IPS-NIHi11 (cell line): ENCODE data around the gene PNPLA8.

ENCODE experiments used
- DNase-seq: peaks from one replicate; pipeline ENCODE4 v3.0.0; 2012; ENCODE audit warnings: mixed read lengths, low spot score

Gene PNPLA8

DNA sequence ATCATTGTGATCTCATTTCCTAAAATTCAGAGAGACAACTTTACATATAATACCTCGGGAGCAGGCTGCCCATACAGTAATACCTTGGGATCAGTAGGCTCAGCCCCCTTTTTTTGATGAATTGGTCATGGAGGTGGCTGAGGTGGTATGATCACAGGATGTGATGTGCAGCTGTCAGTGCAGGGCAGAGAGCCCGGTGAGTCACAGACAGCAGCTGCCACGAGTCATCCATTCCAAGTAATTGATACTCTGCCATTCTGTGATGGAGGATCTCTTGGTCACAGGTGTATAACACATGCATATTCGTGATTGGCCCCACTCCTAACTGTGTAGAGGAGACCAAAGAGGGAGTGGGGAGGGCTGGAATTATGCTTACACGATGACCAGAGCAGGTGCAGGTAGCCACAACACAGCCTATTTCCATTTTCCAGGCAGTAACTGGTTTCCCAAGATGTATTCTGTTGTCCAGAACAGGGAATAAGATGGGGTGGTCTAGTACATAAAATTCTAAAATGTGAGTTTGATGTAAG lies 83.8 kb downstream of the PNPLA8 start:
- DNase-seq = no peak

DNA sequence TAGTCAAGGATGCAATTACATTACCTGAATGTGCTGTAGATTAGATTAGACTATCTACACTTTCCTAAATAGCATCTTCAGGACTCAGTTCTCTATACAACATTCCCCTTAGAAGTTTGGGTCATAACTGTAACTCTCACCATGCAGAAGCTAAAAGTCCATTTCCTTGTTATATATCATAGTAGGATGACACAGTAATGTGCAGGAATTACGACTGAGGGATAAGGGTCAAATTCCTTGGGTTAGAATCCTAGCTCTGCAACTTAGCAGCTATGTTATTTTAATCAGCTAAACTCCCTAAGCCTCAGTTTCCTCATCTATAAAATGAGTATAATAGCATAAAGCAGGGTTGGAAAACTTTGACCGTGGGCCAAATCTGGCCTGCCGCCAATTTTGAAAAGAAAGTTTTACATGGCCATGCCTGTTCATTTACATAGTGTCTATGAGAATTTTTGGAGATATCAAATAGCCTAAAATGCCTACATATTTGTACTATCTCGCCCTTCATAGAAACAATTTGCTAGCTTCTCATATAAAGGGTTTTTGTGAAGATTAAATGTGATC lies 84.5 kb downstream of the PNPLA8 start:
- DNase-seq = no peak

- no peak for DNase-seq
These were observed 85.3 kb downstream of the PNPLA8 start for GRCh38 chr7:108440613-108441012.

DNA sequence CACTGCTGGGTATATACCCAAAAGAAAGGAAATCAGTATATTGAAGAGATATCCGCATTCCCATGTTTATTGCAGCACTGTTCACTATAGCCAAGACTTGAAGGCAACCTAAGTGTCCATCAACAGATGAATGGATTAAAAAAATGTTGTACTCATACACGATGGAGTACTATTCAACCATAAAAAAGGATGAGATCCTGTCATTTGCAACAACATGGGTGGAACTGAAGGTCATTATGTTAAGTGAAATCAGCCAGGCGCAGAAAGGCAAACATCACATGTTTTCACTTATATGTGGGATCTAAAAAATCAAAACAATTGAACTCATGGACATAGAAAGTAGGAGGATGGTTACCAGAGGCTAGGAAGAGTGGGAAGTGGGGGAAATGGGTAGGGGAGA lies 89.0 kb downstream of the PNPLA8 start:
- no peak for DNase-seq

DNA sequence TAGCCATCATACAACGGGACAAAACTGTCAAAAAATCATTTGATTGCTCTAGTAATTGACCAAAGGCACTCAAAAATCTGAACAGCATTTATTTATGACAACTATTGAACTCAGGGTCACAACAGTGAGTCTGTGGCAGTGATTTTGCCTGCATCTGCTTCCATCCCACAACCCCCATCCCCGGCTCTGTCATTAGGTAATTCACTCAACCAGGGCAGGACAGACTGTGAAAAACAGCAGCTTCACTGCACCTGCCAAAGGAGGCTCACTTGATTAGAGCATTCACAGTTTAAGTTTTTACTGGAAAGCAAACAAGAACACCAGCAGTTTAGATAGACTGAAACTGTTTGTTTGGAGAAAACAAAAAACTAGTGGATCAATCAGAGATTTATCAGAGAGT lies 91.9 kb downstream of the PNPLA8 start:
- DNase-seq = no peak

GRCh38 chr7:108431099-108431498 lies 94.8 kb downstream of the PNPLA8 start:
- DNase-seq = no peak

DNA sequence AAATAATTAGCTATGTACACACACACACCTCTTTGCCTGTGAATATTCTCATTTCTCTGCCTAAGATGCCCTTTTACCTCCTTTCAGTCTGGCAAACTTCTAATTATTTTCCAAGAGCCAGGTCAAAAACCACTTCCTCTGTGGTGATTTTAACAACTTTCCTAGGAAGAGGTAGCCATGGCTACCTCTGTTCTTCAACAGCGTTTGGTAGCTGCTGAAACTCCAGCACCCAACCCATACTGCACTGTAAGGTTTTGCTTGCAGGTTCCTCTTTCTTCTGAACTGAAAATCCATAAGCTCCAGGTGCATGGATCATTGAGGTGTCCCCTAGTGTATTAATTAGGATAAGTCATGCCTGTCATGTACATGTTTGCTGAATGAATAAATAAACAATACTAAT lies 95.3 kb downstream of the PNPLA8 start:
- DNase-seq = no peak

DNA sequence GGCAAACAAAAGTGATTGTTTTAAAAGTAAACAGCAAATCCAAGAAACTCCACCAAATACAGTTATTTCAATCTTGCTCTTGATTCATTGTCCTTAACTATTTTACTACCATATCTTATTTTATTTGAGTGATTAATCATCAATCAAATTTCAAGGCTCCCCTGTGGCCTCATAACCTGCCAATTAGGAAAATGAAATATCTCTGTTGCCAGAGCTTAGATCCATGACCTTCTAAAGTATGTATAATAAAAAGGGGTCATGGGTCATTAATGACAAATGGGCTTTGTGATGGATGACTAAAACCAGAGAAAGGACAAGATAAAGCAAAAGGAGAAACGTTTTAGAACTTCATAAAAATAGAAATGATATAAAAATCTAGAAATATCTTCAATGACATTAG lies 98.2 kb downstream of the PNPLA8 start:
- no peak for DNase-seq

DNA sequence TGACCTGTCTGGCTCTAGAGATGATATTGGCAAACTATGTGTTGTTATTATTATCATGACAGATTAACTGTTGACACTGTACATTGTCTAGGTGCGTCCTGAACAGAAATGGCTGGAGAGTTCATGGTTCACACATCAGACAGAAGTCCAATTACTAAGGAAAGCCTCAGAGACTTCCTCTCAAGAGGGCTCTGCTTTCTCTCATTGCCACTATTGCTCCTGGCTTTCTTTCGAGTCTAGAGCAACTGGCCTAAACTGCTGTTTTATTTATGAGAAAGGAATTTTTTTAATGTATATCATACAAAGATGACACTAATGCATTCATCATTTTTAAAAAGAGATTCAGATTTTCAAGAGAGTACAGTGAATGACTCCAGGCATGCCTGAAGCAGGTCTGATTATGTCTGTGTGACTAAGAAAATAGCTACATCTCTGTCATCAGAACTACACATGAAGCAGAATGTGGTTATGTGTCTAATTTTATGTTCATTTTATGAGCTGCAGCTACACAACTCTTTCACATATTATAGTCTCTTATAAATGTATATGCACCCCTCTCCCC lies 100.1 kb downstream of the PNPLA8 start:
- DNase-seq = no peak

GRCh38 chr7:108424013-108424412 lies 101.9 kb downstream of the PNPLA8 start:
- no peak for DNase-seq

DNA sequence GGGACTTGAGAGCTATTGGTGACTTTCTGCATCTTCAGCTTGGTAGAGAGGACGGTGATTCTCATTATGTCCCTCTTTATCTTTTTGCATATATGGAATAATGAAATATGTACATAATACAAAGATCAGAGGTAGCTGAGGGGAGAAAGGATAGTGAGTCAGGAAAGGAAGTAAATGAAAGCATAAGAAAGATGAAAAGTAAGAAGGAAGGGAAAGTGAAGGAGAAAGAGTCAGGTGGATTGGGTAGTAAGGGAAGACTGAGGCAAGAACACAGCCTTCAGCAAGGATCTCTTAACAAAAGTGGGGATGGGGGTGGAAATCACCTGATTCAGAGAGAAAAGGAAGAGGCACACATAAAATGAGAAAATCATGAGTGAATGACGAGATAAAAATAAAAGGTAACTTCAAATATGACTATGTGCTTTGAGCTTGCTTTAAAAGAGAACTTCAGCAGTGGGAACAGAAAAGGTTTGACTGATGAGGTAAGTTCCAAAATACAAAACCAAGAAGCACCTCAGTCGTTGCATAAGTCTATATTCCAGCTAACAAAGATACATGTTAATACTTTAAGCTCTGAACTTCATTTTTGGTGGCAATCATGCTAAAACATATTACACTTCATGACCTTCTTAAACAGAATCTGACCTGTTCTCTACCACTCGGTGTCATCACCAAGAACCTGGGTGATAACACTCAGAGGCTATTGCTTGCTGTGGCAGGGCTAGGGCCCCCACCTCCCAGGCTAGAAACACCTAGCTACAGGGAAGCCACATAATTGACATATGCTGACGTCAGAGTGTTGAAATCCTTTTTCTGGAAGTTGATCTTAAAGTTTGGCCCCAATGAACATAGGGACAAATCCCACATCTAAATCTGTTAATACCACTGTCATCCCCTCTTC lies 102.6 kb downstream of the PNPLA8 start:
- DNase-seq = no peak

DNA sequence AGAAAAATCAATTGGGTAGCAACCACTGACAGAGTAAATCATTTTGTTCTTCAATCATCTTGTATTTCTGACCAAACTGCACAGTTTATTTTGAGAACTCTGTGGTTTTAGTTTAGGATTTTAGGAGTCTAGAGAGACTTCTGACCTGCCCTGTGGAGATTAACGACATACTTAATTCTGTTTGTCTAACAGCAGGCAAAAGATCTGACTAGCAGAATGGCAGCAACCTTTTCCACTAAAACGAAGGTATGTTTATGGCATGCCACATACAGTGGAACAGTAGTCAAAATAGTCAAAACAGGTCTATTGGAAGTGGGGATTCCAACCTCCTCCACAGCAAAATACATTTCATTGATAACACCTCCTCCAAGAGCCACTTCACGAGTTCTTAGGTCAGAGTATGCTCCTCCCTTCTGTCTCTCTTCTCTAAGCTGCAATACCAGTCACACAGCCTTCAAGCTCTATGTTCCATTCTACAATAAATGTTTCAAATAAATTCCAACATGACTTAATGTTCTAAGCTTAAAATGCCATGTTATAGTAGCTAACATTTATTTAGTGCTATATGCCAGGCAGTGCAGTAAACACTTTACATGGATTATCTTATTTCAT lies 104.1 kb downstream of the PNPLA8 start:
- DNase-seq = no peak
